B cell (primary cell): ENCODE results near the gene DNAH12. TPM values are rescaled to one million over a fixed set of nuclear protein-coding genes. Genes with fewer than 3 reads are reported as not detected.
A peak's percentile ranks its signal among the peaks of the same experiment; 100 is the strongest.

Experiments used
- ATAC-seq: fragments of 200-7000 bp; cut with Tn5 transposase; one replicate; pipeline ENCODE4 v1.10.0; 2021; ENCODE audit warnings: low read depth, mild to moderate bottlenecking, moderate number of reproducible peaks, moderate library complexity
- CTCF ChIA-PET: fragments of 350-600 bp; sonication (Branson Sonifier 250); formaldehyde crosslinking; loops from one replicate; lab custom pipeline; 2021; ENCODE audit warnings: antibody characterized with exemption, inconsistent platforms; lab: Charles Lee
- POLR2A ChIA-PET: fragments of 350-600 bp; sonication (Branson Sonifier 250); formaldehyde crosslinking; loops from one replicate; lab custom pipeline; 2021; ENCODE audit warnings: antibody characterized with exemption; lab: Charles Lee
- DNase-seq: peaks from one replicate; pipeline ENCODE4 v3.0.0; 2013
- H2AFZ ChIP-seq: 2 replicates; pipeline ENCODE4 v1.6.1; 2012; ENCODE audit warnings: mild to moderate bottlenecking, low read depth, low read length; ENCODE audit not compliant: insufficient read depth, poor library complexity, severe bottlenecking
- H3K27ac ChIP-seq, 2 donors: 1 replicate in 1 of 2; 2 replicates in 1 of 2; pipeline ENCODE4 v1.5.1; 2012 to 2013; ENCODE audit warnings: low read length in 2 of 2, mild to moderate bottlenecking in 2 of 2, moderate library complexity in 1 of 2
- H3K27me3 ChIP-seq, 4 experiments: fragments of 200-600 bp in 1 of 4; sonication (generic) in 1 of 4; replicated peaks in 1 of 4; 1 replicate in 2 of 4; 2 replicates in 2 of 4; pipeline versions ENCODE4 v1.6.1 to v1.7.0; 2013 to 2016; ENCODE audit warnings: low read length in 3 of 4, mild to moderate bottlenecking in 2 of 4, mixed read lengths in 1 of 4, moderate library complexity in 1 of 4; ENCODE audit not compliant: insufficient read depth in 4 of 4, control insufficient read depth in 3 of 4; ENCODE audit errors: control extremely low read depth in 1 of 4
- H3K36me3 ChIP-seq, 2 experiments: replicated peaks in 1 of 2; 1 replicate in 1 of 2; 2 replicates in 1 of 2; pipeline versions ENCODE4 v1.6.1 to v1.7.1; 2013; ENCODE audit warnings: low read length in 1 of 2; ENCODE audit not compliant: insufficient read depth in 2 of 2, control insufficient read depth in 1 of 2; ENCODE audit errors: control extremely low read depth in 1 of 2, extremely low read depth in 1 of 2
- H3K4me1 ChIP-seq, 2 donors: fragments of 200-600 bp in 1 of 2; sonication (generic) in 1 of 2; 1 replicate in 1 of 2; 2 replicates in 1 of 2; pipeline versions ENCODE4 v1.5.1 to v1.6.1; 2013 to 2017; ENCODE audit warnings: low read length in 2 of 2; ENCODE audit not compliant: control insufficient read depth in 2 of 2, insufficient read depth in 2 of 2
- H3K4me2 ChIP-seq: replicated peaks from 2 replicates; pipeline ENCODE3; 2012; ENCODE audit warnings: mild to moderate bottlenecking, low read depth, low read length; ENCODE audit not compliant: poor library complexity, severe bottlenecking
- H3K4me3 ChIP-seq, 5 experiments: fragments of 200-600 bp in 1 of 5; sonication (generic) in 1 of 5; 1 replicate in 3 of 5; 2 replicates in 2 of 5; pipeline versions ENCODE4 v1.5.1 to v1.7.0; 2011 to 2016; ENCODE audit warnings: low read length in 4 of 5, mild to moderate bottlenecking in 4 of 5, low read depth in 2 of 5, control low read depth in 1 of 5, moderate library complexity in 1 of 5; ENCODE audit not compliant: insufficient read depth in 1 of 5; ENCODE audit errors: control extremely low read depth in 1 of 5, extremely low read depth in 1 of 5
- H3K79me2 ChIP-seq: fragments of 200-600 bp; sonication (generic); one replicate; pipeline ENCODE4 v1.6.0; 2016; ENCODE audit warnings: low read length; ENCODE audit not compliant: control insufficient read depth, insufficient read depth
- H3K9ac ChIP-seq: fragments of 200-600 bp; sonication (generic); 2 replicates; pipeline ENCODE4 v1.6.1; 2017; ENCODE audit warnings: mild to moderate bottlenecking, low read length, moderate library complexity
- H3K9me3 ChIP-seq, 3 donors: one replicate each; pipeline versions ENCODE4 v1.6.1 to v1.7.1; 2013; ENCODE audit warnings: low read length in 2 of 3; ENCODE audit not compliant: control insufficient read depth in 2 of 3, insufficient read depth in 1 of 3; ENCODE audit errors: control extremely low read depth in 1 of 3
- H4K20me1 ChIP-seq: 2 replicates; pipeline ENCODE4 v1.6.0; 2012; ENCODE audit warnings: mild to moderate bottlenecking, low read length; ENCODE audit not compliant: insufficient read depth, control insufficient read depth, poor library complexity, severe bottlenecking
- H3K27ac Mint-ChIP-seq: one replicate; pipeline ENCODE4 v1.8.0; 2021; ENCODE audit warnings: mixed read lengths
- H3K27me3 Mint-ChIP-seq: one replicate; pipeline ENCODE4 v1.8.0; 2021; ENCODE audit warnings: mixed read lengths
- H3K4me1 Mint-ChIP-seq: one replicate; pipeline ENCODE4 v1.8.0; 2021; ENCODE audit warnings: mixed read lengths
- H3K4me3 Mint-ChIP-seq: one replicate; pipeline ENCODE4 v1.8.0; 2021; ENCODE audit warnings: mixed read lengths
- H3K9me3 Mint-ChIP-seq: one replicate; pipeline ENCODE4 v1.8.0; 2022; ENCODE audit warnings: mixed read lengths; ENCODE audit not compliant: insufficient read depth
- EZH2 ChIP-seq: IDR thresholded peaks from 2 replicates; pipeline ENCODE4 v1.6.1; 2012; ENCODE audit warnings: borderline replicate concordance, low read depth, mild to moderate bottlenecking, moderate library complexity, low read length; ENCODE audit not compliant: insufficient read depth, poor library complexity, severe bottlenecking
- WGBS: methylation state at CpG from one replicate; pipeline ENCODE4 v1.1.5; 2013; ENCODE audit warnings: missing lambda C conversion rate; ENCODE audit not compliant: insufficient coverage; 5-methylcytosine and 5-hydroxymethylcytosine counted together
- intact Hi-C: fragments of 100-400 bp; cut with micrococcal nuclease; formaldehyde crosslinking; loops from one replicate; pipeline ENCODE4 v1.10.0; 2022
- polyA plus RNA-seq: library from polyadenylated mRNA; depleted of rRNA; stranded (reverse); fragments of >200 nt; gene quantifications from 2 replicates; pipeline ENCODE4 v1.2.3, GENCODE V29; 2012
- total RNA-seq, 2 donors: library from RNA; stranded (reverse); fragments of 120-200 nt in 1 of 2; gene quantifications; 1 replicate in 1 of 2; 2 replicates in 1 of 2; pipeline versions ENCODE4 v1.2.3 to v1.2.4, GENCODE V29; 2013 to 2022
- TF ChIP-seq, protein P1 (sequence below): fragments of 200-600 bp; IDR thresholded peaks from one replicate; pipeline ENCODE4 v1.8.0; 2022; ENCODE audit warnings: antibody characterized with exemption, mild to moderate bottlenecking

The DNAH12 gene
- total and polyA plus RNA-seq, 2 donors (not counting 1 experiment from before 2014, with no cell fraction given) = 0.09 to 0.17 TPM

DNA sequence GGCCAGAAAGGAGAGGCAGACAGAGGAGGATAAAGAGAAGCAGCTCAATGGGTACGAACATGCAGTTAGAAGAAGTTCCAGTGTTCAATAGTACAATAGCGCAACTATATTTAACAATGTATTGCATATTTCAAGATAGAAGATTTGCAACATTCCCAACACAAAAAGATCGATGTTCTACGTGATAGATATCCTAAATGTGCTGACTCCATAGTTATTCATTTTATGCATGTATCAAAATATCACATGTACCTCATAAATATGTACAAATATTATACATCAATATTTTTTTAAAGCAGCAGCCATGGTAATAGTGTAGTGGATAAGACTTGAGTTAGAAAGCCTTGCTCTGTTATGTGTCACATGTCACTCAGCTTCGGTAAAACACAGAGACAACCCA, 141.5 kb downstream of the DNAH12 start:
- no peak overlapping the region for H3K4me3 Mint-ChIP-seq
- H3K4me3 ChIP-seq = no peak overlapping the region
- ChIA-PET CTCF (no interaction called here), POLR2A (no interaction called here)
- no peak overlapping the region for H3K4me2 ChIP-seq
- peaks cover 5% of the 10 kb centered on the region for H3K9me3 Mint-ChIP-seq
- intact Hi-C loops = no loop called here
- H3K4me1 Mint-ChIP-seq = peaks cover 4% of the 10 kb centered on the region
- DNase-seq (no peak), ATAC-seq (no peak)
- H3K27me3 Mint-ChIP-seq = peaks cover 16% of the 10 kb centered on the region
- H3K27me3 ChIP-seq = no peaks in the 10 kb centered on the region
- peaks cover 2% of the 10 kb centered on the region in 2 donors for H3K4me1 ChIP-seq
- no peak overlapping the region for H3K27ac ChIP-seq
- H3K9me3 ChIP-seq = peaks cover 0 to 5% (median 0%) of the 10 kb centered on the region in 3 donors
- H3K9ac ChIP-seq = no peak overlapping the region
- no peaks in the 10 kb centered on the region for H3K79me2 ChIP-seq
- no peaks in the 10 kb centered on the region for H4K20me1 ChIP-seq
- no peak overlapping the region for H3K27ac Mint-ChIP-seq
- TF ChIP-seq, protein P1, sequence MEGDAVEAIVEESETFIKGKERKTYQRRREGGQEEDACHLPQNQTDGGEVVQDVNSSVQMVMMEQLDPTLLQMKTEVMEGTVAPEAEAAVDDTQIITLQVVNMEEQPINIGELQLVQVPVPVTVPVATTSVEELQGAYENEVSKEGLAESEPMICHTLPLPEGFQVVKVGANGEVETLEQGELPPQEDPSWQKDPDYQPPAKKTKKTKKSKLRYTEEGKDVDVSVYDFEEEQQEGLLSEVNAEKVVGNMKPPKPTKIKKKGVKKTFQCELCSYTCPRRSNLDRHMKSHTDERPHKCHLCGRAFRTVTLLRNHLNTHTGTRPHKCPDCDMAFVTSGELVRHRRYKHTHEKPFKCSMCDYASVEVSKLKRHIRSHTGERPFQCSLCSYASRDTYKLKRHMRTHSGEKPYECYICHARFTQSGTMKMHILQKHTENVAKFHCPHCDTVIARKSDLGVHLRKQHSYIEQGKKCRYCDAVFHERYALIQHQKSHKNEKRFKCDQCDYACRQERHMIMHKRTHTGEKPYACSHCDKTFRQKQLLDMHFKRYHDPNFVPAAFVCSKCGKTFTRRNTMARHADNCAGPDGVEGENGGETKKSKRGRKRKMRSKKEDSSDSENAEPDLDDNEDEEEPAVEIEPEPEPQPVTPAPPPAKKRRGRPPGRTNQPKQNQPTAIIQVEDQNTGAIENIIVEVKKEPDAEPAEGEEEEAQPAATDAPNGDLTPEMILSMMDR = no peak
- no peak for TF ChIP-seq EZH2
- no peak overlapping the region for H2AFZ ChIP-seq
- WGBS = no CpG with 5 or more reads among the region's 5 CpGs
- no peaks in the 10 kb centered on the region for H3K36me3 ChIP-seq

- Mint-ChIP-seq H3K9me3 (peaks cover 5% of the 10 kb centered on the region), H3K4me3 (peak overlapping the region; percentile 8), H3K27ac (peak overlapping the region; percentile 2), H3K27me3 (peaks cover 15% of the 10 kb centered on the region), H3K4me1 (peaks cover 19% of the 10 kb centered on the region)
- peaks cover 0 to 5% (median 0%) of the 10 kb centered on the region in 3 donors for H3K9me3 ChIP-seq
- WGBS = no CpG with 5 or more reads among the region's 3 CpGs
- no peak overlapping the region for H3K27ac ChIP-seq
- peak overlapping the region; percentile 60 for H3K4me2 ChIP-seq
- ChIA-PET POLR2A (no interaction called here), CTCF (interaction anchor here (0.5 to 2.7 kb wide), 27 partner anchors 10 to 913 kb away, joined by 3 to 23 read pairs (median 4); partner anchors contain the start of genes APPL1 and PDE12)
- H4K20me1 ChIP-seq = no peaks in the 10 kb centered on the region
- H2AFZ ChIP-seq = peak overlapping the region; percentile 68
- intact Hi-C loops = loop anchor here (1.0 to 2.0 kb wide), 3 partner anchors 186 to 514 kb away; no protein-coding TSS in a partner anchor
- peak; percentile 74 for DNase-seq
- H3K4me3 ChIP-seq = peak overlapping the region in 1 of 5 experiments; percentile 29
- no peaks in the 10 kb centered on the region for H3K27me3 ChIP-seq
- H3K79me2 ChIP-seq = no peaks in the 10 kb centered on the region
- TF ChIP-seq, protein P1 = peak; percentile 84
- TF ChIP-seq EZH2 = no peak
- ATAC-seq = peak; percentile 97
- no peaks in the 10 kb centered on the region for H3K36me3 ChIP-seq
- H3K4me1 ChIP-seq = peaks cover 12% of the 10 kb centered on the region in 2 donors
- H3K9ac ChIP-seq = no peak overlapping the region
These were observed 146.7 kb downstream of the DNAH12 start for GRCh38 chr3:57397175-57398026.
